Measurements from ENCODE around the gene SIK2. TPM values are rescaled to one million over a fixed set of nuclear protein-coding genes. Genes with fewer than 3 reads are reported as not detected.

SIK2 gene
- total RNA-seq, 1 donor from 2014 or later: 16.3 TPM

DNA sequence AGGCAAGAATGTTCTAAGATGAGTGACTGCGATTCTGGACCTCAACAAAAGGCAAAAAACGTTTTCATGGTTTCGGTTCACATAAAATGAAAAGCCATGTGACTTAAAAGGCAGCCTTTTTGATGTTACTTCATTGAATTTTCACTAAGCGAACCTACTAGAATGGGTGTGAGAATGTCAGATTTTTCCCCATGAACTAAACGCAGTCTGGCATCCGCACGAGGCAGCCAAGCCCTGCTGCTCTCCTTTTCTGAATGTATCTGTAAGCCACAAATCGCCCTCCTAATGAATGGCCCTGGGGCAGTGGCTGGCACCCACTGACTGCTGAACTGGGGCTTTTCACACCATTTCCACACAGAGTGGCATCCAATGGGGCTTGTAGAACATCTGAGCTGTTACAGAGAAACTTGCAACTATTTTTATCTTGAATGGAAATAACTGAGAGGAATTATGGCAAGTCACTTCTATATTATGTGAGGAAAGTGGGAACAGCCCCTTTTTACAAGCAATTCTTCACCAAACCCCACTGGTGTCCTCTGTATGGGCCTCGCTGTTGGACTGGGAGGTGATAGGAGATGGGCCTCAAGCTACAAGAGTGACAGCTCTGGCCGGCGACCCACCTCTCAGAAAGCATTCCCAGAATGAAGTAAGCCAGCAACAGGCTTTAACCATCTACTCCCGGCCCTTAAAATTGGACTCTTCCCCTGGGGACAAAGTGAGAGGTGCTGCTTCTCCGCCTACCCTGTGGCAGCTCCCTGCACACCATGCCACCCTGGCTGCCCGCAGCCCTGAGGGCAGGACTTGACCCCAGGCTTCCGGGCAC lies 134.6 kb downstream of the SIK2 start:
- H3K9me3 ChIP-seq (ENCODE audit: low read depth): no peaks in the 10 kb centered on the region
- no peak overlapping the region for H2AFZ ChIP-seq (replicated peaks)
- DNase-seq (ENCODE audit: low spot score): no peak
- H3K27me3 ChIP-seq: no peaks in the 10 kb centered on the region
- peak overlapping the region; percentile 97 for H3K27ac Mint-ChIP-seq
- no peak overlapping the region for H3K4me3 Mint-ChIP-seq
- no peaks in the 10 kb centered on the region for H3K79me2 ChIP-seq (ENCODE audit: low read depth)
- H3K9me3 Mint-ChIP-seq: no peaks in the 10 kb centered on the region
- H3K4me1 ChIP-seq: peaks cover 22% of the 10 kb centered on the region
- TF ChIP-seq CTCF (IDR thresholded peaks at IDR 0.05) (no peak), EZH2 (IDR thresholded peaks at IDR 0.05) (no peak), EZH2phosphoT487 (IDR thresholded peaks at IDR 0.05) (no peak)
- peaks cover 2% of the 10 kb centered on the region for H3K27me3 Mint-ChIP-seq (ENCODE audit: insufficient read depth, low read depth)
- H3K36me3 Mint-ChIP-seq: peaks cover 19% of the 10 kb centered on the region
- no peak overlapping the region for H3K9ac ChIP-seq
- peaks cover 18% of the 10 kb centered on the region for H4K20me1 ChIP-seq (ENCODE audit: low read depth)
- H3K4me1 Mint-ChIP-seq: peaks cover 57% of the 10 kb centered on the region
- peaks cover 24% of the 10 kb centered on the region for H3F3A ChIP-seq (ENCODE audit: low read depth)
- H3K4me3 ChIP-seq: no peak overlapping the region
- H3K4me2 ChIP-seq: no peak overlapping the region
- no peak overlapping the region for H3K27ac ChIP-seq
- H3K36me3 ChIP-seq: peaks cover 11% of the 10 kb centered on the region

GRCh38 chr11:111737444-111738210 lies 135.4 kb downstream of the SIK2 start:
- Histone ChIP-seq H3K27me3 (no peaks in the 10 kb centered on the region), H3K36me3 (peaks cover 11% of the 10 kb centered on the region), H3K4me1 (peaks cover 22% of the 10 kb centered on the region), H4K20me1 (ENCODE audit: low read depth) (peaks cover 18% of the 10 kb centered on the region), H3K4me2 (no peak overlapping the region), H3K4me3 (no peak overlapping the region), H2AFZ (replicated peaks) (no peak overlapping the region), H3K9ac (no peak overlapping the region), H3K79me2 (ENCODE audit: low read depth) (no peaks in the 10 kb centered on the region), H3K9me3 (ENCODE audit: low read depth) (no peaks in the 10 kb centered on the region), H3F3A (ENCODE audit: low read depth) (peaks cover 24% of the 10 kb centered on the region), H3K27ac (no peak overlapping the region)
- H3K9me3 Mint-ChIP-seq: no peaks in the 10 kb centered on the region
- TF ChIP-seq CTCF (IDR thresholded peaks at IDR 0.05) (no peak), EZH2 (IDR thresholded peaks at IDR 0.05) (no peak), EZH2phosphoT487 (IDR thresholded peaks at IDR 0.05) (no peak)
- H3K27me3 Mint-ChIP-seq (ENCODE audit: insufficient read depth, low read depth): peaks cover 2% of the 10 kb centered on the region
- no peak overlapping the region for H3K4me3 Mint-ChIP-seq
- H3K27ac Mint-ChIP-seq: peak overlapping the region; percentile 86
- H3K4me1 Mint-ChIP-seq: peaks cover 54% of the 10 kb centered on the region
- peaks cover 23% of the 10 kb centered on the region for H3K36me3 Mint-ChIP-seq
- no peak for DNase-seq (ENCODE audit: low spot score)

GRCh38 chr11:111739299-111739698 lies 137.1 kb downstream of the SIK2 start:
- no peak overlapping the region for H2AFZ ChIP-seq (replicated peaks)
- H3K27ac ChIP-seq: no peak overlapping the region
- peaks cover 16% of the 10 kb centered on the region for H3K36me3 ChIP-seq
- H3K27me3 Mint-ChIP-seq (ENCODE audit: insufficient read depth, low read depth): peaks cover 2% of the 10 kb centered on the region
- peaks cover 25% of the 10 kb centered on the region for H3K36me3 Mint-ChIP-seq
- no peak overlapping the region for H3K4me2 ChIP-seq
- H4K20me1 ChIP-seq (ENCODE audit: low read depth): peaks cover 18% of the 10 kb centered on the region
- no peak overlapping the region for H3K27ac Mint-ChIP-seq
- no peaks in the 10 kb centered on the region for H3K9me3 Mint-ChIP-seq
- no peak for DNase-seq (ENCODE audit: low spot score)
- no peaks in the 10 kb centered on the region for H3K79me2 ChIP-seq (ENCODE audit: low read depth)
- peaks cover 8% of the 10 kb centered on the region for H3K4me1 ChIP-seq
- H3K27me3 ChIP-seq: no peaks in the 10 kb centered on the region
- no peaks in the 10 kb centered on the region for H3K9me3 ChIP-seq (ENCODE audit: low read depth)
- H3K4me3 Mint-ChIP-seq: no peak overlapping the region
- peaks cover 17% of the 10 kb centered on the region for H3F3A ChIP-seq (ENCODE audit: low read depth)
- TF ChIP-seq CTCF (IDR thresholded peaks at IDR 0.05): no peak
- no peak for TF ChIP-seq EZH2phosphoT487 (IDR thresholded peaks at IDR 0.05)
- no peak for TF ChIP-seq EZH2 (IDR thresholded peaks at IDR 0.05)
- H3K4me1 Mint-ChIP-seq: peaks cover 44% of the 10 kb centered on the region
- H3K4me3 ChIP-seq: no peak overlapping the region
- H3K9ac ChIP-seq: no peak overlapping the region
